22Rv1 (cell line): ENCODE results near the gene GPA33.

Experiments
- ZFX ChIP-seq: fragments of 450-650 bp; IDR thresholded peaks from 2 replicates; pipeline ENCODE4 v1.6.1; 2017; ENCODE audit warnings: antibody characterized with exemption, borderline replicate concordance
- TF ChIP-seq, protein P1 (sequence below): fragments of 450-650 bp; IDR thresholded peaks from 2 replicates; pipeline ENCODE4 v1.5.1; 2017; ENCODE audit warnings: mild to moderate bottlenecking

DNA sequence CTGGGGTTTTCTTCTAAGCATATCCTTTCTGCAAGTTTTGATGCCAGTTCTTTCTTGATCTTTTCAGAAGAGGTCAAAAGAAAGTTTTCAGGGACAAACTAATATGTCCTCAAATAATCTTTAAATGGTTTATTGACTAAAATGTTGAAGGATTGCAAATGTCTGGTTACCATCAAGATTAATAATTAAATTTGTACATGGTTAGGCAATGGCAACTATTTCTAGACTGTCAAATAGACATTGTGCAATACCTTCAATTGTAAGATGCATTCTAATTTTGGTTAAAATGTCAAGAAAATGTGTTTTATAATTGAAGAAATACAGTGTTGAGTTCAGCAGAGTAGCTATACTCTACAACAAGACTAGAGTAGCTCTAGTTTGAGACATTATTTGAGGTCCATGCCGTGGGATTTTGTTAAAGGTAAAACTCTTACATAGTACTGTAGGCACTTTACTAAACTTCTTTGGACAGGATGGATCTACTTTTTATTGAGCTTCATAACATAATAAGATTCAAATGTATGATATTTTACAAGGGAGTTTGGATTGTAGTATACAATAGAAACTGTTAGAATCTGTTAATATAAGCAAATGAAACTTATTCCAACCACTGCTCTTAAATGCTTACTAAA, 78.5 kb downstream of the GPA33 start:
- TF ChIP-seq, protein P1, sequence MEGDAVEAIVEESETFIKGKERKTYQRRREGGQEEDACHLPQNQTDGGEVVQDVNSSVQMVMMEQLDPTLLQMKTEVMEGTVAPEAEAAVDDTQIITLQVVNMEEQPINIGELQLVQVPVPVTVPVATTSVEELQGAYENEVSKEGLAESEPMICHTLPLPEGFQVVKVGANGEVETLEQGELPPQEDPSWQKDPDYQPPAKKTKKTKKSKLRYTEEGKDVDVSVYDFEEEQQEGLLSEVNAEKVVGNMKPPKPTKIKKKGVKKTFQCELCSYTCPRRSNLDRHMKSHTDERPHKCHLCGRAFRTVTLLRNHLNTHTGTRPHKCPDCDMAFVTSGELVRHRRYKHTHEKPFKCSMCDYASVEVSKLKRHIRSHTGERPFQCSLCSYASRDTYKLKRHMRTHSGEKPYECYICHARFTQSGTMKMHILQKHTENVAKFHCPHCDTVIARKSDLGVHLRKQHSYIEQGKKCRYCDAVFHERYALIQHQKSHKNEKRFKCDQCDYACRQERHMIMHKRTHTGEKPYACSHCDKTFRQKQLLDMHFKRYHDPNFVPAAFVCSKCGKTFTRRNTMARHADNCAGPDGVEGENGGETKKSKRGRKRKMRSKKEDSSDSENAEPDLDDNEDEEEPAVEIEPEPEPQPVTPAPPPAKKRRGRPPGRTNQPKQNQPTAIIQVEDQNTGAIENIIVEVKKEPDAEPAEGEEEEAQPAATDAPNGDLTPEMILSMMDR: no peak
- TF ChIP-seq ZFX: no peak
